ENCODE results near the gene SPTBN4.

- TF ChIP-seq, protein P1, sequence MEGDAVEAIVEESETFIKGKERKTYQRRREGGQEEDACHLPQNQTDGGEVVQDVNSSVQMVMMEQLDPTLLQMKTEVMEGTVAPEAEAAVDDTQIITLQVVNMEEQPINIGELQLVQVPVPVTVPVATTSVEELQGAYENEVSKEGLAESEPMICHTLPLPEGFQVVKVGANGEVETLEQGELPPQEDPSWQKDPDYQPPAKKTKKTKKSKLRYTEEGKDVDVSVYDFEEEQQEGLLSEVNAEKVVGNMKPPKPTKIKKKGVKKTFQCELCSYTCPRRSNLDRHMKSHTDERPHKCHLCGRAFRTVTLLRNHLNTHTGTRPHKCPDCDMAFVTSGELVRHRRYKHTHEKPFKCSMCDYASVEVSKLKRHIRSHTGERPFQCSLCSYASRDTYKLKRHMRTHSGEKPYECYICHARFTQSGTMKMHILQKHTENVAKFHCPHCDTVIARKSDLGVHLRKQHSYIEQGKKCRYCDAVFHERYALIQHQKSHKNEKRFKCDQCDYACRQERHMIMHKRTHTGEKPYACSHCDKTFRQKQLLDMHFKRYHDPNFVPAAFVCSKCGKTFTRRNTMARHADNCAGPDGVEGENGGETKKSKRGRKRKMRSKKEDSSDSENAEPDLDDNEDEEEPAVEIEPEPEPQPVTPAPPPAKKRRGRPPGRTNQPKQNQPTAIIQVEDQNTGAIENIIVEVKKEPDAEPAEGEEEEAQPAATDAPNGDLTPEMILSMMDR (IDR thresholded peaks at IDR 0.05; ENCODE audit: poor library complexity, severe bottlenecking), result no peak
- TF ChIP-seq EZH2 (IDR thresholded peaks at IDR 0.05; ENCODE audit: borderline replicate concordance, insufficient read depth, low read length, poor library complexity, severe bottlenecking), result no peak
- TF ChIP-seq, protein P2, sequence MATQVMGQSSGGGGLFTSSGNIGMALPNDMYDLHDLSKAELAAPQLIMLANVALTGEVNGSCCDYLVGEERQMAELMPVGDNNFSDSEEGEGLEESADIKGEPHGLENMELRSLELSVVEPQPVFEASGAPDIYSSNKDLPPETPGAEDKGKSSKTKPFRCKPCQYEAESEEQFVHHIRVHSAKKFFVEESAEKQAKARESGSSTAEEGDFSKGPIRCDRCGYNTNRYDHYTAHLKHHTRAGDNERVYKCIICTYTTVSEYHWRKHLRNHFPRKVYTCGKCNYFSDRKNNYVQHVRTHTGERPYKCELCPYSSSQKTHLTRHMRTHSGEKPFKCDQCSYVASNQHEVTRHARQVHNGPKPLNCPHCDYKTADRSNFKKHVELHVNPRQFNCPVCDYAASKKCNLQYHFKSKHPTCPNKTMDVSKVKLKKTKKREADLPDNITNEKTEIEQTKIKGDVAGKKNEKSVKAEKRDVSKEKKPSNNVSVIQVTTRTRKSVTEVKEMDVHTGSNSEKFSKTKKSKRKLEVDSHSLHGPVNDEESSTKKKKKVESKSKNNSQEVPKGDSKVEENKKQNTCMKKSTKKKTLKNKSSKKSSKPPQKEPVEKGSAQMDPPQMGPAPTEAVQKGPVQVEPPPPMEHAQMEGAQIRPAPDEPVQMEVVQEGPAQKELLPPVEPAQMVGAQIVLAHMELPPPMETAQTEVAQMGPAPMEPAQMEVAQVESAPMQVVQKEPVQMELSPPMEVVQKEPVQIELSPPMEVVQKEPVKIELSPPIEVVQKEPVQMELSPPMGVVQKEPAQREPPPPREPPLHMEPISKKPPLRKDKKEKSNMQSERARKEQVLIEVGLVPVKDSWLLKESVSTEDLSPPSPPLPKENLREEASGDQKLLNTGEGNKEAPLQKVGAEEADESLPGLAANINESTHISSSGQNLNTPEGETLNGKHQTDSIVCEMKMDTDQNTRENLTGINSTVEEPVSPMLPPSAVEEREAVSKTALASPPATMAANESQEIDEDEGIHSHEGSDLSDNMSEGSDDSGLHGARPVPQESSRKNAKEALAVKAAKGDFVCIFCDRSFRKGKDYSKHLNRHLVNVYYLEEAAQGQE (IDR thresholded peaks at IDR 0.05; ENCODE audit: borderline replicate concordance), result no peak
- no peak for TF ChIP-seq MXI1 (conservative IDR thresholded peaks at IDR 0.05; ENCODE audit: poor library complexity, severe bottlenecking)
Observed at GRCh38 chr19:40597329-40597838, 130.6 kb downstream of the SPTBN4 start.

Measured in neural cell (in vitro differentiated cells).